GM06990 (cell line): ENCODE measurements around the gene DAPK1.

Source experiments
- DNase-seq: peaks from one replicate; pipeline ENCODE4 v3.0.0-alpha.2; 2011; ENCODE audit not compliant: insufficient read length; ENCODE audit errors: extremely low read depth
- H3K27me3 ChIP-seq: replicated peaks from 2 replicates; pipeline ENCODE4 v1.6.0; 2011; ENCODE audit warnings: low read length; ENCODE audit not compliant: control insufficient read depth, insufficient read depth
- H3K36me3 ChIP-seq: 2 replicates; pipeline ENCODE4 v1.5.1; 2011; ENCODE audit warnings: low read length; ENCODE audit not compliant: control insufficient read depth, insufficient read depth
- H3K4me3 ChIP-seq: replicated peaks from 2 replicates; pipeline ENCODE4 v1.5.1; 2011; ENCODE audit warnings: low read depth, mild to moderate bottlenecking, control low read depth, low read length
- TF ChIP-seq, protein P1 (sequence below): IDR thresholded peaks from 2 replicates; pipeline ENCODE4 v1.5.1; 2011; ENCODE audit warnings: low read length, control low read depth, mild to moderate bottlenecking, inconsistent platforms; ENCODE audit not compliant: insufficient read depth, poor library complexity, severe bottlenecking

The DAPK1 gene

DNA sequence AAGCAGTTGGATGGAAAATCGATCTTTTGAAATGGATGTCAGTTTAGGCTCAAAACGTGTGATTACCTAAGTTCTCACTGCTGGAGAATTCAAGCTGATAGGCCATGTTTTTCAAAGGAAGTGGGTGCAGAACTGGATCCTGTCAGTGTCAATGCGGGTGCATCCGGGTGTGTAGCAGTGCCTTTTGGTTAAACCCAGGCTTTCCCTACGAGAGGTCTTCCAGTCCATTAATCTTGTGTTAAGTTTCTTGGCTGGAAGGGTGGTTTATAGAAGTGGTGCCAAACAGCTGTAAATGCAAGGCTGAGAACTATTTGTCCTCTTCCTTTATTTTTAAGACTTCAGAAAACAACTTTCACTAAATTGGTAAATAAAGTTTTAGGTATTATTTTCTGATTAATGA, 71.9 kb downstream of the DAPK1 start:
- DNase-seq, result no peak
- peaks cover 5% of the 10 kb centered on the region; the same call in 1 of the 2 replicates for H3K36me3 ChIP-seq
- no peaks in the 10 kb centered on the region for H3K27me3 ChIP-seq
- TF ChIP-seq, protein P1, sequence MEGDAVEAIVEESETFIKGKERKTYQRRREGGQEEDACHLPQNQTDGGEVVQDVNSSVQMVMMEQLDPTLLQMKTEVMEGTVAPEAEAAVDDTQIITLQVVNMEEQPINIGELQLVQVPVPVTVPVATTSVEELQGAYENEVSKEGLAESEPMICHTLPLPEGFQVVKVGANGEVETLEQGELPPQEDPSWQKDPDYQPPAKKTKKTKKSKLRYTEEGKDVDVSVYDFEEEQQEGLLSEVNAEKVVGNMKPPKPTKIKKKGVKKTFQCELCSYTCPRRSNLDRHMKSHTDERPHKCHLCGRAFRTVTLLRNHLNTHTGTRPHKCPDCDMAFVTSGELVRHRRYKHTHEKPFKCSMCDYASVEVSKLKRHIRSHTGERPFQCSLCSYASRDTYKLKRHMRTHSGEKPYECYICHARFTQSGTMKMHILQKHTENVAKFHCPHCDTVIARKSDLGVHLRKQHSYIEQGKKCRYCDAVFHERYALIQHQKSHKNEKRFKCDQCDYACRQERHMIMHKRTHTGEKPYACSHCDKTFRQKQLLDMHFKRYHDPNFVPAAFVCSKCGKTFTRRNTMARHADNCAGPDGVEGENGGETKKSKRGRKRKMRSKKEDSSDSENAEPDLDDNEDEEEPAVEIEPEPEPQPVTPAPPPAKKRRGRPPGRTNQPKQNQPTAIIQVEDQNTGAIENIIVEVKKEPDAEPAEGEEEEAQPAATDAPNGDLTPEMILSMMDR, result no peak
- no peak overlapping the region for H3K4me3 ChIP-seq

DNA sequence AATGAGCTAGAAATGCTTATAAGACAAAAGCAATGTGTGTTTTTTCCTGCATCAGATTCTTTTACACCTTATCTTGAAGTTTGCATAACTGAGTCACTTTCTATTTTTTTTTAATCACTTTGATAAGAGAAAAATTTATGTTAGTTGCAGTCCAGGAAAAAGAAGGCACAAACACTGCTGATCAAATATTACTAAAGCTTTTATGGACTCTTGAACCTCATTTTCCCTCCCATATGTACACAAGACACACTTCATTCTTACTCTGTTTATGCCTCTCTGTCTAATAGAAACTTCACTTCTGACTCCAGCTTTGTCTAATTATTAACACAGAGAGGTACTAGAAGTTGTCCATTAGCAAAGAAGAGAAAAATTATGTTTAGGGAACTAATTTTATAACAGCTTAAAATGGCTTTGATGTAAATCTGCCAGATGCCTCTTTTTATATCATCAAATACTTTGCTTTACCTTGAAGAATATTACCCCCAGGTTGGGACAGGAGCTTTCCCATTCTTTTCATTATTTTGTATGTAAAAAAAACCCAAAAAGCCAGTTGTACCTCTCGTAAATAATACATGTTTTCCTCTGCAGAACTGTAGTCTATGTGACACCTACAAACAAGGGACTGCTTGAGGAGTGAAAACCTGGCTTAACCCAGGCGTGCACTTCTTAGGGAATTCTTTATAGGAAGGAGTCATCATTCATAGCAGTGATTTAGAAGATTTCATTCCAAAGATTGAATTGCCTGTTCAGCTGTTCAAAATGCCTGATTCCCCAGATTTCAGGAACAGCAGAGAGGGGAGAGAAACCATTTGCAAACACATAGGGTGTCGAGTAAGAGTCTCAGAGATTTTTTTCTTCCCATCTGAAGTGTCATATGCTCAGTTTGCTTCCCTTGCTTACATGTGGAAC, 72.6 kb downstream of the DAPK1 start:
- H3K27me3 ChIP-seq, result no peaks in the 10 kb centered on the region
- no peak overlapping the region for H3K4me3 ChIP-seq
- TF ChIP-seq, protein P1, result no peak
- no peak for DNase-seq
- H3K36me3 ChIP-seq, result peaks cover 5% of the 10 kb centered on the region; the same call in 1 of the 2 replicates

DNA sequence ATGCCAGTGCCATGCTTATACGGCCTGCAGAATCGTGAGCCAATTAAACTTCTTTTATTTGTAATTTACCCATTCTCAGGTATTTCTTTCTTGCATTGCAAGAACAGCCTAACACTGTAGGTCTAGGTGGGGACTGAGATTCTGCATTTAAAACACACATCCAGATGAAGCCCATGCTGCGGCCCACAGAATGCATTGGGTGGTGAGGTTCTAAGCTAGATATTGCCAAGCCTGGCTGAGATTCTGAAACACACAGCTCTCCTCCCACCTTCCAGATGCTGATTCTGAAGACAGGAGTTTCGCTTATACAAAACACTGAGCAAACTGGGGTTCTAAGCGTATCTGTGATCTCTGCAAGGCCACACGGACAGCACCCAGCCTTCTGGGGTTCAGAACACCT, 75.1 kb downstream of the DAPK1 start:
- Histone ChIP-seq H3K27me3 (no peaks in the 10 kb centered on the region), H3K36me3 (peaks cover 5% of the 10 kb centered on the region; the same call in 1 of the 2 replicates), H3K4me3 (no peak overlapping the region)
- no peak for DNase-seq
- TF ChIP-seq, protein P1, result no peak

DNA sequence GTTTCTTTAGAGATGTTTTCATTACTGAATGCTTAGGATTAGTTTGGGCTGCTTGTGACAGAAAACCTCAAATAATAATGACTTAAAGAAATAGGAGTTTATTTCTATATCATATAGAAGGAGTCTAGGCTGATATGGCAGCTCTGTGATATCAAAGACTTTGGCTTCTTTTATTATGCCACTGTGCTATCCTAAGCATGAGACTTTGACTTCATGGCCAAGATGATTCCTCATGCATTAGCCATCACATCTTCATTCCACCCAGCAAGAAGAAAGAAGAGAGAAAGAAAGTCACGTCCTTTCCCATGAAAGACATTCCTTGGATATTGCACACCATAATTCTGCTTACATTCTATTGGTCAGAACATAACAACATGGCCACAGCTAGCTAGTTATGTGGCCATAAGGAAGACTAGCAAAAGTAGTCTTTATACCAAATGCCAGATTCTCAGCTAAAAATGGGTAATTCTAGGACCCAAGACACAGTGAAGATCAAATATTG, 76.2 kb downstream of the DAPK1 start:
- TF ChIP-seq, protein P1, result no peak
- Histone ChIP-seq H3K36me3 (peaks cover 5% of the 10 kb centered on the region; the same call in 1 of the 2 replicates), H3K27me3 (no peaks in the 10 kb centered on the region), H3K4me3 (no peak overlapping the region)
- DNase-seq, result no peak

DNA sequence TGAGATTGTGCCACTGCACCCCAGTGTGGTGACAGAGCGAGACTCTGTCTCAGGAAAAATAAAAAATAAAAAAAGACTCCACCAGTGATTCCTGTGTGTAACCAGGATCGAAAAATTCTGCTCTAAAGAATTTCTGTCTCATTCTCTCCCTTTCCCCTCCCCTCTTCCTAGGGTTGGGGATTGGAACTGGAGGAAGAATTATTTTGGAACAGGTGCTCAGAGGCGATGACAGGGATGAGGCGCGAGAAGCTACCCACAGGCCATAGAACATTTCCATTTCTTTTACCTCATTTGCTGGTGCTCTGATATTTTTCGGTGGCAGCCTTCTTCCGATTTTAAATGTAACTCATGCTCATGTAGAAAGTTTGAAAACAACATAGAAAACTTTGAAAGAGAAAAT, 80.1 kb downstream of the DAPK1 start:
- no peak for DNase-seq
- Histone ChIP-seq H3K36me3 (peaks cover 6% of the 10 kb centered on the region; the same call in 1 of the 2 replicates), H3K27me3 (no peaks in the 10 kb centered on the region), H3K4me3 (no peak overlapping the region)
- TF ChIP-seq, protein P1, result no peak
